Naive thymus-derived CD4-positive, alpha-beta T cell (primary cell): ENCODE results near the gene LMLN. TPM values are rescaled to one million over a fixed set of nuclear protein-coding genes. Genes with fewer than 3 reads are reported as not detected.
"Not testable (repeated sequence)": the region's sequence is repeated elsewhere in the genome, so short reads cannot be mapped to it uniquely, and the experiment has no call there.

Experiments
- ATAC-seq: fragments of 150-1000 bp; cut with Tn5 transposase; 2 replicates; pipeline ENCODE4 v1.10.0; 2021; ENCODE audit warnings: mild to moderate bottlenecking, moderate library complexity
- CTCF ChIA-PET: fragments of 350-600 bp; sonication (Branson Sonifier 250); formaldehyde crosslinking; loops from one replicate; lab custom pipeline; 2021; ENCODE audit warnings: antibody characterized with exemption; lab: Charles Lee
- POLR2A ChIA-PET: fragments of 350-600 bp; sonication (Branson Sonifier 250); formaldehyde crosslinking; loops from one replicate; lab custom pipeline; 2021; ENCODE audit warnings: antibody characterized with exemption, inconsistent platforms; lab: Charles Lee
- DNase-seq, 9 donors: peaks; one replicate each; pipeline versions ENCODE4 v3.0.0 to v3.0.0-alpha.2; 2020 to 2022; ENCODE audit warnings: mixed read lengths in 1 of 9
- H3K27ac ChIP-seq: one replicate; pipeline ENCODE4 v1.7.0; 2013; ENCODE audit warnings: mild to moderate bottlenecking, low read depth, low read length, moderate library complexity
- H3K27me3 ChIP-seq, 2 donors: one replicate each; pipeline ENCODE4 v1.7.0; 2013; ENCODE audit warnings: low read length in 2 of 2, mild to moderate bottlenecking in 2 of 2, moderate library complexity in 2 of 2; ENCODE audit not compliant: control insufficient read depth in 2 of 2, insufficient read depth in 2 of 2
- H3K36me3 ChIP-seq, 3 experiments: 1 replicate in 2 of 3; 2 replicates in 1 of 3; pipeline ENCODE4 v1.7.0; 2013; ENCODE audit warnings: low read length in 3 of 3, mild to moderate bottlenecking in 3 of 3, moderate library complexity in 1 of 3; ENCODE audit not compliant: insufficient read depth in 3 of 3, control insufficient read depth in 2 of 3
- H3K4me1 ChIP-seq, 2 donors: one replicate each; pipeline ENCODE4 v1.7.0; 2013; ENCODE audit warnings: low read length in 2 of 2, mild to moderate bottlenecking in 2 of 2, moderate library complexity in 1 of 2; ENCODE audit not compliant: control insufficient read depth in 2 of 2, insufficient read depth in 2 of 2
- H3K4me3 ChIP-seq: 2 replicates; pipeline ENCODE4 v1.7.0; 2013; ENCODE audit warnings: mild to moderate bottlenecking, low read length
- H3K9me3 ChIP-seq, 3 experiments: 1 replicate in 2 of 3; 2 replicates in 1 of 3; pipeline ENCODE4 v1.7.0; 2013; ENCODE audit warnings: low read length in 3 of 3; ENCODE audit not compliant: control insufficient read depth in 2 of 3
- H3K27ac Mint-ChIP-seq, 9 donors: one replicate each; pipeline ENCODE4 v1.8.0; 2020 to 2022; ENCODE audit warnings: mixed read lengths in 9 of 9, mild to moderate bottlenecking in 8 of 9, moderate library complexity in 5 of 9, inconsistent platforms in 2 of 9
- H3K27me3 Mint-ChIP-seq, 5 donors: one replicate each; pipeline ENCODE4 v1.8.0; 2021 to 2022; ENCODE audit warnings: mixed read lengths in 5 of 5, mild to moderate bottlenecking in 1 of 5
- H3K36me3 Mint-ChIP-seq, 5 donors: one replicate each; pipeline ENCODE4 v1.8.0; 2020 to 2022; ENCODE audit warnings: mixed read lengths in 5 of 5, mild to moderate bottlenecking in 3 of 5, inconsistent platforms in 1 of 5
- H3K4me1 Mint-ChIP-seq, 7 donors: one replicate each; pipeline ENCODE4 v1.8.0; 2020 to 2022; ENCODE audit warnings: mixed read lengths in 7 of 7, mild to moderate bottlenecking in 3 of 7, inconsistent platforms in 1 of 7
- H3K4me3 Mint-ChIP-seq, 10 donors: one replicate each; pipeline ENCODE4 v1.8.0; 2020 to 2022; ENCODE audit warnings: mild to moderate bottlenecking in 10 of 10, mixed read lengths in 10 of 10, moderate library complexity in 6 of 10, inconsistent platforms in 2 of 10
- H3K9me3 Mint-ChIP-seq, 11 donors: one replicate each; pipeline ENCODE4 v1.8.0; 2020 to 2022; ENCODE audit warnings: mixed read lengths in 11 of 11, mild to moderate bottlenecking in 4 of 11, inconsistent platforms in 1 of 11, moderate library complexity in 1 of 11
- intact Hi-C, 2 donors: fragments of 100-400 bp; cut with micrococcal nuclease; formaldehyde crosslinking; loops; one replicate each; pipeline ENCODE4 v1.15.1; 2023
- polyA plus RNA-seq, 2 donors: library from polyadenylated mRNA; unstranded; fragments of 300-500 nt; fragmentation: Illumina TruSeq; gene quantifications; one replicate each; pipeline ENCODE4 v1.2.3, GENCODE V29; 2021
- total RNA-seq, 6 experiments: library from RNA in 5 of 6; stranded (reverse) in 5 of 6; gene quantifications; 1 replicate in 5 of 6; 2 replicates in 1 of 6; pipeline ENCODE4 v1.2.3 and lab custom pipeline; 2021 to 2026

LMLN gene
- total and polyA plus RNA-seq, 7 experiments from 2014 or later = 1.5 to 10.9 (median 4.6) TPM

DNA sequence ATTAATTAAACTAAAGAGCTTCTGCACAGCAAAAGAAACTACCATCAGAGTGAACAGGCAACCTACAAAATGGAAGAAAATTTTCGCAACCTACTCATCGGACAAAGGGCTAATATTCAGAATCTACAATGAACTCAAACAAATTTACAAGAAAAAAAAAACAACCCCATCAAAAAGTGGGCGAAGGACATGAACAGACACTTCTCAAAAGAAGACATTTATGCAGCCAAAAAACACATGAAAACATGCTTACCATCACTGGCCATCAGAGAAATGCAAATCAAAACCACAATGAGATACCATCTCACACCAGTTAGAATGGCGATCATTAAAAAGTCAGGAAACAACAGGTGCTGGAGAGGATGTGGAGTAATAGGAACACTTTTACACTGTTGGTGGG is 122.2 kb downstream of the LMLN start:
- H3K4me1 ChIP-seq, H3K9me3 ChIP-seq, CTCF ChIA-PET, H3K36me3 ChIP-seq, ATAC-seq, DNase-seq, H3K4me3 ChIP-seq, H3K27ac Mint-ChIP-seq, POLR2A ChIA-PET, H3K27ac ChIP-seq, H3K36me3 Mint-ChIP-seq: not testable (repeated sequence)
- H3K4me3 Mint-ChIP-seq = peak overlapping the region in 7 of 10 donors; percentile 33 to 75 (median 52)
- peaks cover 31 to 66% (median 55%) of the 10 kb centered on the region in 5 donors for H3K27me3 Mint-ChIP-seq
- peaks cover 0 to 24% (median 9%) of the 10 kb centered on the region in 11 donors for H3K9me3 Mint-ChIP-seq
- peaks cover 3 to 21% of the 10 kb centered on the region in 2 donors for H3K27me3 ChIP-seq
- intact Hi-C loops = loop anchor here in 1 of 2 donors (5.0 kb wide), 1 partner anchor 175 kb away; no protein-coding TSS in a partner anchor
- H3K4me1 Mint-ChIP-seq = peaks cover 0 to 12% (median 6%) of the 10 kb centered on the region in 7 donors

DNA sequence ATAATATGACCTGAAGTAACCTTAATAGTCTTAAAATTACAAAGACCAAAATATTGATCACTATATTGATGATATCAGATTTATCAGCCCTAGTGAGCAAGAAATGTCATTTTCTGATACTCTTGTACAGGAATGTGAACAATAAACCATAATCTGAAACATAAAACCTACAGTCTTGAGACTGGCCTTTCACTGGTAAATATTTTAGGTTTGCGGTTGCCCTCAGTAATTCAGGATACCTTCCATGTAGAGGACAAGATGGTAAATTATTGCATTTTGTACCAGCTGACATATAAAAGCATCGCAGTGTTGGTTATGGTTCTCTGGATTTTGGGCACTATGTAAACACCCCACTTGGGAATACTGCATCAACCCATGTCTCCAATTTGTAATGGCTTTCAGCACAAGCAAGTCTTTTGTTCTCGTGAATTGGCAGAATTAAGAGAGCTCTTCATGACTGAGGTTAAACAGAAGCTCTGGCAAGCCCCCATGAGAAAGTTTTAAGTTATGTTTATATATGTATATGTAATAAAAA is 128.5 kb downstream of the LMLN start:
- Mint-ChIP-seq H3K27me3 (peaks cover 18 to 76% (median 69%) of the 10 kb centered on the region in 5 donors), H3K4me1 (no peaks in the 10 kb centered on the region), H3K9me3 (peaks cover 0 to 26% (median 6%) of the 10 kb centered on the region in 11 donors), H3K36me3 (peaks cover 0 to 8% (median 0%) of the 10 kb centered on the region in 5 donors), H3K27ac (no peak overlapping the region), H3K4me3 (no peak overlapping the region)
- ChIA-PET POLR2A (no interaction called here), CTCF (no interaction called here)
- intact Hi-C loops = no loop called here
- Histone ChIP-seq H3K4me3 (no peak overlapping the region), H3K9me3 (no peaks in the 10 kb centered on the region), H3K27ac (no peak overlapping the region), H3K4me1 (no peaks in the 10 kb centered on the region), H3K27me3 (peaks cover 0 to 5% of the 10 kb centered on the region in 2 donors), H3K36me3 (no peaks in the 10 kb centered on the region)
- ATAC-seq (no peak), DNase-seq (no peak)

DNA sequence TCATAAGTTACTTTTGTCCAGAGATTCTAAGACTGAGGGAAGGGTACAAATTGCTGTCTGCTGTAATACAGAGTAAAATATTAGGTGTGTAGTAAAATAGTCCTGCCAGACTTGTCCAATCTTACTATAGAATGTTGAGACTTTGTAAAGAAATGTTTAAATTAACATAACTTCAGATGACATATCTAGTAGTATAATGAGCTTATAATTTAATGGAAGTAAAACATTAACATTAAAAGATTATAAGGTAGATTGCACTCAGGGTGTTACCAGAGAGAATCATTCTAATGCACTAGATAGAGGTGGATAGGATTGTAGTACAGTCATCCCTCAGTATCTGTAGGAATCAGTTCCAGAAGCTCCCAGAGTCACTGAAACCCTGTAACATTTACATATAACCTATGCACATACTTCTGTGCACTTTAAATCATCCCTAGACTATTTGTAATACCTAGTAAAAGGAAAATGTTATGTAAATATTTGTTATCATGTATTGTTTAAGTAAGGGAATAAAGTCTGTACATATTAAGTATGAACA is 130.8 kb downstream of the LMLN start:
- Histone ChIP-seq H3K4me3 (no peak overlapping the region), H3K4me1 (no peaks in the 10 kb centered on the region), H3K36me3 (no peaks in the 10 kb centered on the region), H3K27me3 (no peaks in the 10 kb centered on the region), H3K27ac (no peak overlapping the region), H3K9me3 (peaks cover 0 to under 1% (median 0%) of the 10 kb centered on the region in 3 experiments)
- DNase-seq (no peak), ATAC-seq (no peak)
- H3K4me3 Mint-ChIP-seq = no peak overlapping the region
- H3K27me3 Mint-ChIP-seq = peaks cover 27 to 69% (median 62%) of the 10 kb centered on the region in 5 donors
- ChIA-PET CTCF (no interaction called here), POLR2A (no interaction called here)
- H3K36me3 Mint-ChIP-seq = peaks cover 0 to 12% (median 3%) of the 10 kb centered on the region in 5 donors
- no peak overlapping the region for H3K27ac Mint-ChIP-seq
- H3K9me3 Mint-ChIP-seq = peaks cover 0 to 27% (median 6%) of the 10 kb centered on the region in 11 donors
- intact Hi-C loops = no loop called here
- no peaks in the 10 kb centered on the region for H3K4me1 Mint-ChIP-seq

DNA sequence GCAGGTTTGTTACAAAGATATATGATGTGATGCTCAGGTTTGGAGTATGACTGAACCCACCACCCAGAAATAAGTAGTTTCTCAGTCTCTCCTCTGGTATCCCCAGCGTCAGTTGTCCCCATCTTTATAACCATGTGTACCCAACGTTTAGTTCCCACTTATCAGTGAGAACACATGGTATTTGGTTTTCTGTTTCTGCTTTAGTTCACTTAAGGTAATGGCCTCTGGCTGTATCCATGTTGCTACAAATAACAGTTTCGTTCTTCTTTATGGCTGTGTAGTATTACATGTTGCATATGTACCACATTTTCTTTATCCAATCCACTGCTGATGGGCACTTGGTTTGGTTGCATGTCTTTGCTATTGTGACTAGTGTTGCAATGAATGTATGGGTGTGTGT is 132.3 kb downstream of the LMLN start:
- DNase-seq (no peak), ATAC-seq (no peak)
- no peaks in the 10 kb centered on the region for H3K4me1 ChIP-seq
- H3K27ac ChIP-seq = no peak overlapping the region
- peaks cover 0 to 20% (median 3%) of the 10 kb centered on the region in 5 donors for H3K36me3 Mint-ChIP-seq
- no peak overlapping the region for H3K27ac Mint-ChIP-seq
- H3K4me1 Mint-ChIP-seq = peaks cover 0 to 8% (median 0%) of the 10 kb centered on the region in 7 donors
- ChIA-PET POLR2A (no interaction called here), CTCF (no interaction called here)
- no peak overlapping the region for H3K4me3 ChIP-seq
- H3K4me3 Mint-ChIP-seq = no peak overlapping the region
- peaks cover 0 to 34% (median 12%) of the 10 kb centered on the region in 11 donors for H3K9me3 Mint-ChIP-seq
- H3K36me3 ChIP-seq = no peaks in the 10 kb centered on the region
- intact Hi-C loops = no loop called here
- peaks cover 0 to 4% (median 0%) of the 10 kb centered on the region in 3 experiments for H3K9me3 ChIP-seq
- H3K27me3 ChIP-seq = no peaks in the 10 kb centered on the region
- peaks cover 14 to 56% (median 54%) of the 10 kb centered on the region in 5 donors for H3K27me3 Mint-ChIP-seq

DNA sequence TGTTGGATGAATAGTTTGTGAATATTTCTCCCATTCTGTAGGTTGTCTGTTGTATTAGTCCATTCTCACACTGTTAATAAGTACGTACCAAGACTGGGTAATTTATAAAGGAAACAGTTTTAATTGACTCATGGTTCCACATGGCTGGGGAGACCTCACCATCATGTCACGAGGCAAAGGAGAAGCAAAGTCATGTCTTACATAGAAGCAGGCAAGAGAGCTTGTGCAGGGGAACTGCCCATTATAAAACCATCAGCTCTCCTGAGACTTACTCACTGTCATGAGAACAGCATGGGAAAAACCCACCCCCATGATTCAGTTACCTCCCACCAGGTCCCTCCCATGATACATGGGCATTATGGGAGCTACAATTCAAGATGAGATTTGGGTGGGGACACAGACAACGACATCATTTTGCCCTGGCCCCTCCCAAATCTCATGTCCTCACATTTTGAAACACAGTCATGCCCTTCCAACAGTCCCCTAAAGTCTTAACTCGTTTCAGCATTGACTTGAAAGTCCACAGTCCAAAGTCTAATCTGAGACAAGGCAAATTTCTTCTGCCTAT is 133.2 kb downstream of the LMLN start:
- peaks cover 14 to 48% (median 45%) of the 10 kb centered on the region in 5 donors for H3K27me3 Mint-ChIP-seq
- ATAC-seq = no peak
- intact Hi-C loops = no loop called here
- H3K9me3 Mint-ChIP-seq = peaks cover 0 to 34% (median 13%) of the 10 kb centered on the region in 11 donors
- Histone ChIP-seq H3K9me3 (peaks cover 0 to 4% (median 0%) of the 10 kb centered on the region in 3 experiments), H3K4me3 (no peak overlapping the region), H3K36me3 (no peaks in the 10 kb centered on the region), H3K27ac (no peak overlapping the region), H3K4me1 (no peaks in the 10 kb centered on the region), H3K27me3 (no peaks in the 10 kb centered on the region)
- no peak overlapping the region for H3K27ac Mint-ChIP-seq
- no peak for DNase-seq
- H3K36me3 Mint-ChIP-seq = peaks cover 0 to 21% (median 3%) of the 10 kb centered on the region in 5 donors
- CTCF ChIA-PET = interaction anchor here (1.5 kb wide), 1 partner anchor 12 kb away, joined by 3 read pairs; no protein-coding TSS in a partner anchor
- POLR2A ChIA-PET = no interaction called here
- peaks cover 0 to 10% (median 0%) of the 10 kb centered on the region in 7 donors for H3K4me1 Mint-ChIP-seq
- H3K4me3 Mint-ChIP-seq = no peak overlapping the region
